ENCODE results near the gene TACC2.
"Not testable (repeated sequence)": the region's sequence is repeated elsewhere in the genome, so short reads cannot be mapped to it uniquely, and the experiment has no call there.

Gene TACC2

DNA sequence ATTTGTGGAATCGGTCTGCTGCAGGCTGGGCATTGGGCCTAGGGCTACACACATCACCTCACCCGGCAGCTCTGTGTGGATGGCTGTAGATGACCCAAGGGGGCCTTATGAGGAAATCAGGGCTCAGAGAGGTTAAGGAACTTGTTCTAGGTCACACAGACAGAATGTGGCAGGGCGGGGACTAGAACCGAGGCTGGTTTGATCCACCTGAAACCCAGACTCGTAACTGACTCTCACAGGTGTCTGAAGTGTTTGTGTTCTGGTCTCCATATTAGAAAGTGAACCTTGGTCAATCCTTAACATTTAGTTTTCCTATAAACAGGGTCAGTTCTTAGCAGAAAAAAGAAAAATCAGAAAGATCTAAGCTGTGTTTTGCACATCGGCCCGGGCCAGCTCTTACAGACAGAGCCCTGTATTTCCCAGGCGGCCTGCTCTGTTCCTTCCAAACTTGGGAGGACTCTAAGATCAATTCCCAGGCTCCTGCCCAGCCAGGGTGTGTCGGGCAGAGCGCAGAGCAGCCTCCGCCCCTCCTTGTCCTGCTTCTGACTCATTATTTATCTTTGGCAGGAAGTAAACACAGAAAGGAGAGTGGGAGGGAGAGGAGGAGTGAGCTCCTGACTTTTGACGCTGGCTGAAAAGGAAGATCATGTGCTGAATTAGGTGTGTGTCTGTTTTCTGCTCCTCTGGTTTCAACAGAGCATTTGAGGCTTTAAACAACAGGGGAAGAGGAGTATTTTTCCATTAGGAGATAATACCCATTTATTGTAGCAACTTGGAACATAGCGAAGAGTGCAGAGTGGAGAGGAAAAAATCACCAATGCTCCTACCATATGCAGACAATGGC, 74.1 kb downstream of the TACC2 start:
- DNase-seq (ENCODE audit: low read depth) = peak; percentile 36

DNA sequence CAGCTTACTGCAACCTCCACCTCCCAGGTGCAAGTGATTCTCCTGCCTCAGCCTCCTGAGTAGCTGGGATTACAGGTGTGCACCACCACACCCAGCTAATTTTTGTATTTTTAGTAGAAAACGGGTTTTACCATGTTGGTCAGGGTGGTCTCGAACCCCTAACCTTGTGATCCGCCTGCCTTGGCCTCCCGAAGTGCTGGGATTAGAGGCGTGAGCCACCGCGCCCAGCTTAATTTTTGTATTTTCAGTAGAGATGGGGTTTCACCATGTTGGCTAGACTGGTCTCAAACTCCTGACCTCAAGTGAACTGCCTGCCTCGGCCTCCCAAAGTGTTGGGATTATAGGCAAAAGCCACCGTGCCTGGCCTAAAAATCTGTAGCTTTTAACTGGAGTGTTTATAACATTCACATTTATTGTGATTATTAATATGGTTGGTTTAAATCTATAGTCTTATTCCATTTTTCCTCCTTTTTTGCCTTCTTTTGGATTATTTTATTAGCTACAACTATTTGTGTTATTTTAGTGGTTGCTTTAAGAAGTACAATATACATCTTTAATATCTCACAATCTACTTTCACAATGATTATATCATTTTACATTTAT, 77.5 kb downstream of the TACC2 start:
- DNase-seq (ENCODE audit: low read depth) = not testable (repeated sequence)

DNA sequence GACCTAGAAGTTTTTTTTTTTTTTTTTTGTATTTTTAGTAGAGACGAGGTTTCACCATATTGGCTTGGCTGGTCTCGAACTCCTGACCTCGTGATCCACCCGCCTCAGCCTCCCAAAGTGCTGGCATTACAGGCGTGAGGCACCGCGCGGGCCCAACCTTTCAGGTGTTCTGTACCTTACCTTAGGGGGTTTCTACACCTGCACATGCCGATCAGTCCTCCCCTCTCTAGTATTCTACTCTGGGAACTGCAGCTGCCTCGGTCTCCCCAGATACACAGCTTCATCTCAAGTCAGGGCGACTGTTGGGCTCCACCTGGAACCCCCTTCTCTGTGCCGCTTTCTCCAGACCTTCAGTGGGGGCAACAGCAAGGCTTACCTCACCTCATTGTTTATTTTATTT, 79.9 kb downstream of the TACC2 start:
- no peak for DNase-seq (ENCODE audit: low read depth)

DNA sequence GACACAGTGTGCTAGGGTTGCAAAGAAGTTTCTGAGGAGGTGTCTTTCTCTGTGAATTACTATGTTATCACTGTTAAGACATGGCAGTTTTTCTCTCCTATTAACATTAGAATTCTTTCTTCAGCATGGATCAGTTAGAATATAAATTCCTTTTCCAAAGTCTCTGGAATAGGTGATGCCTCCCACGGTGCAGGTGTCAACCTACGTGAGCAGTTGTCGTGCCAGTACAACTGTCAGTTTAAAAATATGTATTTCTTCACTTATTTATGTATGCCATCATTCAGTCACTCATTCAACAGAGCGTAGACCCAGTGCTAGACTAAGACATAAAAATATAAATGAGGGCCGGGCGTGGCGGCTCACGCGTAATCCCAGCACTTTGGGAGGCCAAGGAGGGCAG, 83.5 kb downstream of the TACC2 start:
- DNase-seq (ENCODE audit: low read depth) = no peak

DNA sequence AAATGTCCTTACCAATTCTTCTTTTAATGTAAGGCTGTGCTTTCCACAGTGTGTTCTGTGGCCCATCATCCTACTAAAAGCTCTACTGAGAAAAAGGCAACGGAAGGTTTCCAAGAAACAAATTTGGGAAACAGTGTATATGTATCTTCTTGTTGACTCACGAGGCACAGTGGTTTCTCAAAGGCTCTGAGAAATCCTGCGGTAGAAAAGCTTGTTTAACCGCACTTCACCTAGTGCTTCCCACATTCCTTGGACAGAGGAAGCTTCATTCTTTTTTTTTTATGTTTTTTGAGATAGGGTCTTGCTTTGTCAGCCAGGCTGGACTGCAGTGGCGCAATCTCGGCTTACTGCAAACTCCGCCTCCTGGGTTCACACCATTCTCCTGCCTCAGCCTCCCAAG, 84.5 kb downstream of the TACC2 start:
- DNase-seq (ENCODE audit: low read depth) = no peak

DNA sequence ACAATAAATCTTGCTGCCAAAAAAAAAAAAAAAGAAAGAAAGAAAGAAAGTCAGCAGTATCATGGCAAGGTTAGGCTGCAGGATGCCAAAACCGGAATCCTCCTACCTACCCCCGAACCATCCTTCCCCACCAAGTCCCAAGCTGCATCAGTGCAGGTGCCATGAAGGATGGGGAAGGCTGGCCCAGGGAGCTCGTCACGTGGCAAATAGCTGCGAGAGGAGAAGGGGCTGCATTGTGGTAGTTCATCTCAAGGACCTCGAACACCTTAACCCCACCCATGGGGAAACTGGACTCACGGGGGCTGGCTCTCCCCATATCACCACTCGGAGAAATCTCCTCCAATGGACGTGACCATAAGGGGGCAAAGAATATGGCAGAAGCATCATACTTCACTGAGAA, 86.2 kb downstream of the TACC2 start:
- DNase-seq (ENCODE audit: low read depth) = no peak

DNA sequence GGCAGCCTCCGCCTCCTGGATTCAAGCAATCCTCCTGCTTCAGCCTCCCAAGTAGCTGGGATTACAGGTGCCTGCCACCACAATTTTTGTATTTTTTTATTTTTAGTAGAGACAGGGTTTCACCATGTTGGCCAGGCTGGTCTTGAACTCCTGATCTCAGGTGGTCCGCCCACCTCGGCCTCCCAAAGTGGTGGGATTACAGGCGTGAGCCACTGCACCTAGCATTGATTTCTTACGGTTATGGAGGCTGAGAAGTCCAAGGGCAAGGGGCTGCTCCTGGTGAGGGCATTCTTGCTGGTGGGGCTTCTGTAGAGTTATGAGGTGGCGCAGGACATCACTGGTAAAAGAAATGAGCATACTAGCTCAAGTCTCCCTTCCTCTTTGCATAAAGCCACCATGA, 86.9 kb downstream of the TACC2 start:
- not testable (repeated sequence) for DNase-seq (ENCODE audit: low read depth)

DNA sequence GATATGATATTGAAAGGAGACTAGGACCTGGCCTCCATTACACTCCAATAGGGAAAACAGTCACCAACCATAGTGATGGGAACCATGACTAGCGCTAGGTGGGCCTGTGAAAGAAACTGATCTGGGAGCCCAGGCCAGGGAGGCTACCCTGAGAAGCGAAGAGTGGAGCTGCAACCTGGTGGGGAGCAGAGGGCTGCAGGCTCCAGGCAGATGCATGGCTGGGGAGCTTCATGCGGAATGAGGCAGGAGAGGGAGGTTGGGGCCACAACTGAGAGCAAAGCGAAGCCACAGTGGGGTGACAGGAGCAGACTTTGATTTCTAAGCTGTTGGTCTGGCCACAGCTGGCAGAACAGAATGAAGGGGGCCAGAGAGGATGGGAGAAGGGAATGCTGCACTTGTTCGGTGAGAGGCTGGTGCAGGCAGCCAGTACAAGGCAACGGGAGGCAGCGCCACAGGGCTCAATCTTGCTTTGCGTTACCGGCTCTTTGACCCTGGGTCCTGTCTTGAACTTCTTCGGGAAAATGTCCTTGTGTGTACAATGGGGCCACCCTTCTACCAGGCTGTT, 88.4 kb downstream of the TACC2 start:
- no peak for DNase-seq (ENCODE audit: low read depth)

DNA sequence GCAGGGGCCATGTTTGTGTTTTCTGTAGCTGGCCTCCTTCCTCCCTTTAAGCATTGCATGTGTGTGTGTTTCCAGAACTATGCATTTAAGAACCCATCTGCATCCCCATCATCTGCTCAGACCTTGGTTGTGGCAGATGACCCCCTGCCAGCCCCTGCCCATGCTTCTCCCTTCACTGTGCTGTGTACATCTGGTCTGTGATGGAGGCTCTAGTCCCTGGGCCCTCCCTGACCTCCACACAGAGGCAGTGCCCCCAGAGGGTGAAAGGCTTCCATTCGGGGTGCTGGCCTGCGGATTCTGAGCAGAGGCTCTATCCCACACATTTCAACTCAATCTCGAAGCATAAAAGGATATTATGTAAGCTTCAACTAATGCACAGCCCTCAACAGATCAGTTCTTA, 89.4 kb downstream of the TACC2 start:
- no peak for DNase-seq (ENCODE audit: low read depth)

DNA sequence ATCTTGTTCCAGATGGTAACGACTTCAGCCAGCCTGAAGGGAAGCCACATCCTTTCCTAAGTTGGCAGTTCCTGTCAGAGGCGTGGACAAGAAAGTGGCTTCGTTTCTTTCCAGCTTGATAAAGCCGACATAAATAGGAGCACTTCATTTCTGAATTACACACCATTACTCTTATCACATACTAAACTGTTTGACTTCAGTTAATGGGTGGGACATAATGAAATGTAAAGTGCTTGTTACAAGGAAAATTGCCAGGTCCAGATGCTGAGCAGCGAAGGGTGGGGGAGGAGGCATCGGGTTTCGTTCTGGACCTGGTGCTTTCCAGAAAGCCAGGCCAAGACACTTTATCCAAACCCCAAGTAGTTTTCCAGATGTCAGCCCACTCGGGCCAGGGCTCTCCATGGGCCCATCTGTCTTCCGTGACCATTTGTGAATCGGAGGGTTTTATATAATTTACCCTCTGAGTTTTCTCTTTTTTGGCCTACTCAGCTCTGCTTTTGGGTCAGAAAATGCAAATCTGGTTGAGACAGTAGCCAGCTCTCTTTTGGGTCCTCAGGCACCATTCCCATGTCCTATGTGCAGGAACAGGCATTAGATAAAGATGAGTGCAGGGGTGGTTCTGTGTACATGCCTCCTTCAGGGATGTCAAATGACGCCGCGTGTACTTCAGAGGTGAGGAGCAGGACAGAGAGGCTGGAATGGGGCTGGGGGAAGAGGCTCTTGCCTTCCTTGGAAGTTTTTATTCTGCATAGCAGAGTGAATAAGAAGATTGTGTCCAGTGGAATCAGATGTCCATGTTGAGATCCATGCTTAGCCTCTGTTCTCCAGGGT, 90.2 kb downstream of the TACC2 start:
- DNase-seq (ENCODE audit: low read depth) = no peak

DNA sequence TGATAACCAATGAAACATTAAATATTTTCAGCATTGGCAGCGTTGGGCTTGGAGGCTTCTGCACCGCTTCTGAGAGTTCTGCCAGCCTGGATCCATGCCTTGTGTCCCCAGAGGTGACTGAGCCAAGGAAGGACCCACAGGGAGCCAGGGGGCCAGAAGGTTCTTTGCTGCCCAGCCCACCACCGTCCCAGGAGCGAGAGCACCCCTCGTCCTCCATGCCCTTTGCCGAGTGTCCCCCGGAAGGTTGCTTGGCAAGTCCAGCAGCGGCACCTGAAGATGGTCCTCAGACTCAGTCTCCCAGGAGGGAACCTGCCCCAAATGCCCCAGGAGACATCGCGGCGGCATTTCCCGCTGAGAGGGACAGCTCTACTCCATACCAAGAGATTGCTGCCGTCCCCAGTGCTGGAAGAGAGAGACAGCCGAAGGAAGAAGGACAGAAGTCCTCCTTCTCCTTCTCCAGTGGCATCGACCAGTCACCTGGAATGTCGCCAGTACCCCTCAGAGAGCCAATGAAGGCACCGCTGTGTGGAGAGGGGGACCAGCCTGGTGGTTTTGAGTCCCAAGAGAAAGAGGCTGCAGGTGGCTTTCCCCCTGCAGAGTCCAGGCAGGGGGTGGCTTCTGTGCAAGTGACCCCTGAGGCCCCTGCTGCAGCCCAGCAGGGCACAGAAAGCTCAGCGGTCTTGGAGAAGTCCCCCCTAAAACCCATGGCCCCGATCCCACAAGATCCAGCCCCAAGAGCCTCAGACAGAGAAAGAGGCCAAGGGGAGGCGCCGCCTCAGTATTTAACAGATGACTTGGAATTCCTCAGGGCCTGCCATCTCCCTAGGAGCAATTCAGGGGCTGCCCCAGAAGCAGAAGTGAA, 93.9 kb downstream of the TACC2 start:
- no peak for DNase-seq (ENCODE audit: low read depth)

DNA sequence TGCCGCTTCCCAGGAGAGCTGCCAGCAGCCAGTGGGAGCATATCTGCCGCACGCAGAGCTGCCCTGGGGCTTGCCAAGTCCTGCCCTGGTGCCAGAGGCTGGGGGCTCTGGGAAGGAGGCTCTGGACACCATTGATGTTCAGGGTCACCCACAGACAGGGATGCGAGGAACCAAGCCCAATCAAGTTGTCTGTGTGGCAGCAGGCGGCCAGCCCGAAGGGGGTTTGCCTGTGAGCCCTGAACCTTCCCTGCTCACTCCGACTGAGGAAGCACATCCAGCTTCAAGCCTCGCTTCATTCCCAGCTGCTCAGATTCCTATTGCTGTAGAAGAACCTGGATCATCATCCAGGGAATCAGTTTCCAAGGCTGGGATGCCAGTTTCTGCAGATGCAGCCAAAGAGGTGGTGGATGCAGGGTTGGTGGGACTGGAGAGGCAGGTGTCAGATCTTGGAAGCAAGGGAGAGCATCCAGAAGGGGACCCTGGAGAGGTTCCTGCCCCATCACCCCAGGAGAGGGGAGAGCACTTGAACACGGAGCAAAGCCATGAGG, 94.6 kb downstream of the TACC2 start:
- no peak for DNase-seq (ENCODE audit: low read depth)

DNA sequence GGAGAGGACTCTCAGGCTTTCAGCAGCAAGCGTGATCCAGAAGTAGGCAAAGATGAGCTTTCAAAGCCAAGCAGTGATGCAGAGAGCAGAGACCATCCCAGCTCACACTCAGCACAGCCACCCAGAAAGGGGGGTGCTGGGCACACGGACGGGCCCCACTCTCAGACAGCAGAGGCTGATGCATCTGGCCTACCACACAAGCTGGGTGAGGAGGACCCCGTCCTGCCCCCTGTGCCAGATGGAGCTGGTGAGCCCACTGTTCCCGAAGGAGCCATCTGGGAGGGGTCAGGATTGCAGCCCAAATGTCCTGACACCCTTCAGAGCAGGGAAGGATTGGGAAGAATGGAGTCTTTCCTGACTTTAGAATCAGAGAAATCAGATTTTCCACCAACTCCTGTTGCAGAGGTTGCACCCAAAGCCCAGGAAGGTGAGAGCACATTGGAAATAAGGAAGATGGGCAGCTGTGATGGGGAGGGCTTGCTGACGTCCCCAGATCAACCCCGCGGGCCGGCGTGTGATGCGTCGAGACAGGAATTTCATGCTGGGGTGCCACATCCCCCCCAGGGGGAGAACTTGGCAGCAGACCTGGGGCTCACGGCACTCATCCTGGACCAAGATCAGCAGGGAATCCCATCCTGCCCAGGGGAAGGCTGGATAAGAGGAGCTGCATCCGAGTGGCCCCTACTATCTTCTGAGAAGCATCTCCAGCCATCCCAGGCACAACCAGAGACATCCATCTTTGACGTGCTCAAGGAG, 95.5 kb downstream of the TACC2 start:
- DNase-seq (ENCODE audit: low read depth) = no peak

DNA sequence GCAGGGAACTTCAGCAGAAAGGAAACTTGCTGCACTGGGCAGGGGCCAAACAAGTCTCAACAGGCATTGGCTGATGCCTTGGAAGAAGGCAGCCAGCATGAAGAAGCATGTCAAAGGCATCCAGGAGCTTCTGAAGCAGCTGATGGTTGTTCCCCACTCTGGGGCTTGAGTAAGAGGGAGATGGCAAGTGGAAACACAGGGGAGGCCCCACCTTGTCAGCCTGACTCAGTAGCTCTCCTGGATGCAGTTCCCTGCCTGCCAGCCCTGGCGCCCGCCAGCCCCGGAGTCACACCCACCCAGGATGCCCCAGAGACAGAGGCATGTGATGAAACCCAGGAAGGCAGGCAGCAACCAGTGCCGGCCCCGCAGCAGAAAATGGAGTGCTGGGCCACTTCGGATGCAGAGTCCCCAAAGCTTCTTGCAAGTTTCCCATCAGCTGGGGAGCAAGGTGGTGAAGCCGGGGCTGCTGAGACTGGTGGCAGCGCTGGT, 96.5 kb downstream of the TACC2 start:
- DNase-seq (ENCODE audit: low read depth) = no peak

DNA sequence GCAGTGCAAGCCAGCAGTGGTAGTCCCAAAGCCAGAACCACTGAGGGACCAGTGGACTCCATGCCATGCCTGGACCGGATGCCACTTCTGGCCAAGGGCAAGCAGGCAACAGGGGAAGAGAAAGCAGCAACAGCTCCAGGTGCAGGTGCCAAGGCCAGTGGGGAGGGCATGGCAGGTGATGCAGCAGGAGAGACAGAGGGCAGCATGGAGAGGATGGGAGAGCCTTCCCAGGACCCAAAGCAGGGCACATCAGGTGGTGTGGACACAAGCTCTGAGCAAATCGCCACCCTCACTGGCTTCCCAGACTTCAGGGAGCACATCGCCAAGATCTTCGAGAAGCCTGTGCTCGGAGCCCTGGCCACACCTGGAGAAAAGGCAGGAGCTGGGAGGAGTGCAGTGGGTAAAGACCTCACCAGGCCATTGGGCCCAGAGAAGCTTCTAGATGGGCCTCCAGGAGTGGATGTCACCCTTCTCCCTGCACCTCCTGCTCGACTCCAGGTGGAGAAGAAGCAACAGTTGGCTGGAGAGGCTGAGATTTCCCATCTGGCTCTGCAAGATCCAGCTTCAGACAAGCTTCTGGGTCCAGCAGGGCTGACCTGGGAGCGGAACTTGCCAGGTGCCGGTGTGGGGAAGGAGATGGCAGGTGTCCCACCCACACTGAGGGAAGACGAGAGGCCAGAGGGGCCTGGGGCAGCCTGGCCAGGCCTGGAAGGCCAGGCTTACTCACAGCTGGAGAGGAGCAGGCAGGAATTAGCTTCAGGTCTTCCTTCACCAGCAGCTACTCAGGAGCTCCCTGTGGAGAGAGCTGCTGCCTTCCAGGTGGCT, 97.7 kb downstream of the TACC2 start:
- DNase-seq (ENCODE audit: low read depth) = no peak

DNA sequence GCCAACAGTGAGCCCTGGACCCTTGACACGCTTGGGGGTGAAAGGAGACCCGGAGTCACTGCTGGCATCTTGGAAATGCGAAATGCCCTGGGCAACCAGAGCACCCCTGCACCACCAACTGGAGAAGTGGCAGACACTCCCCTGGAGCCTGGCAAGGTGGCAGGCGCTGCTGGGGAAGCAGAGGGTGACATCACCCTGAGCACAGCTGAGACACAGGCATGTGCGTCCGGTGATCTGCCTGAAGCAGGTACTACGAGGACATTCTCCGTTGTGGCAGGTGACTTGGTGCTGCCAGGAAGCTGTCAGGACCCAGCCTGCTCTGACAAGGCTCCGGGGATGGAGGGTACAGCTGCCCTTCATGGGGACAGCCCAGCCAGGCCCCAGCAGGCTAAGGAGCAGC, 98.5 kb downstream of the TACC2 start:
- no peak for DNase-seq (ENCODE audit: low read depth)

DNA sequence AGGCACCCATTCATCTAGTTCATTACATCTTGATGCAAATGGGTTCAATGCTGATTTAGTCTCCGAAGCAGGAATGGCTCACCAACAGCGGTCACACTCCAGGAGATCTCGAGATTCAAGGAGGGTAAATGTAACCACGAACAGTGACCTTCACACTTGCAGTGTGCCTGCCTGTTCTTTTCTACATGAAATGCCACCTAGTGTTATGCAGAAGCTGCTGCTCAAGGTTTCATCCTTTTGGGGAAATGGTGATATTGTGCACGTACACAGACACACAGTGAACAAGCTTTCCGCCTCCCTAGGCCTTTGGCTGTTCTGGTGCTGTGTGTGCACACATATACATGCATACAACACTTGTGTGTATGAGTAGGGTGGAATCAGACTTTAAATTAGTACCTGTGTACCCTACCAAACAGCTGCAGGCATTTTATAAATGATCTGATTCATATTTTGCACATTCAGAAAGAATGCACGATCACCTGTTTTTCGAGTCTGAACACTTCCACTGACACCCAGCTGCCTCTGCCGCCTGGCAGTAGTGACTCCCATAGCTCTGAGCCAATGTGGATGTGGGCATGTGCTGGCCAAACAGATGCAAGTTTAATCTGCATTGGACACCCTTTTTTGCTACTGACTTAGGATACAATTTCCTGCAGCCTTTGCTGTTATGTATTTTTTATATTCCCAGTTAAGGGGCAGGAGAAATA, 100.5 kb downstream of the TACC2 start:
- DNase-seq (ENCODE audit: low read depth) = no peak

DNA sequence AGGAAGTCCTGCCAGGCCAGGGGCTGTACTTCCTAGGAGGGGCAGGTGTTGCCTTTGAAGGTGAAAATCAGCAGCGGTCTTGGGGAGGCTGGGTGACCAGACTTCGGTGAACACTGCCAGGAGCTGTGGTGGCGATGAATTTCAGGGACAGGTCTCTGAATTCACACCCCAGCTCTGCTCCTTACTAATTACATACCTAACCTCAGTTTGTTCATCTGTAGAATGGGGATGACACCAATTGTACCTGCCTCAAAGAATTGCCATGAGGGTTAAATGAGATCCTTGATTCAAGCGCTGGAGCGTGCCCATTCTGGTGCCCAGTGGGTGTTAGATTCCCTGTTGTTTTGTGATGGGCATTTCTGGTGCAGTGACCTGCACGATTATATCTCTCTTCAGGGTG, 102.8 kb downstream of the TACC2 start:
- no peak for DNase-seq (ENCODE audit: low read depth)

DNA sequence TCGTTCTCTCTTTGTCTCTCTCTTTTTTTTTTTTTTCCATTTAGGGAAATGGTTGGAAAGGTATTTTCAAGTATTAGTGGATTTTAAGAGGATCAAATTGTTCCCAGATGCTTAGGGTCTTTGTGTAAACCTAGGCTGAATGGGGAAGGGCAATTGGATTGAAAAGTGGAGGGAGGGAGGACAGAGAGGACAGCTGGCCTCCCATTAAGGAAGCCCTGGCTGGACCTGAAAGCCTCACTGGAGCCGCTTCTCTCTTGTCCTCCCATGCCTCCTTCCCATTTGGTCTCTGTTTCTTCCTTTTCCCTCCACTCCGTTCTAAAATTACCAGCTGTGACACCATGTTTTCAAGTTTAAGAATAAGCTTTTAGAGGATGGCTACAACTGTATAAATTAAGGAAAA, 104.1 kb downstream of the TACC2 start:
- DNase-seq (ENCODE audit: low read depth) = no peak

All from HS-5 (cell line).